Measurements from ENCODE around the gene UST. TPM values are rescaled to one million over a fixed set of nuclear protein-coding genes. Genes with fewer than 3 reads are reported as not detected.
"Not testable (repeated sequence)": the region's sequence is repeated elsewhere in the genome, so short reads cannot be mapped to it uniquely, and the experiment has no call there.

UST gene
- total RNA-seq, 1 experiment from 2014 or later: 32.1 TPM

DNA sequence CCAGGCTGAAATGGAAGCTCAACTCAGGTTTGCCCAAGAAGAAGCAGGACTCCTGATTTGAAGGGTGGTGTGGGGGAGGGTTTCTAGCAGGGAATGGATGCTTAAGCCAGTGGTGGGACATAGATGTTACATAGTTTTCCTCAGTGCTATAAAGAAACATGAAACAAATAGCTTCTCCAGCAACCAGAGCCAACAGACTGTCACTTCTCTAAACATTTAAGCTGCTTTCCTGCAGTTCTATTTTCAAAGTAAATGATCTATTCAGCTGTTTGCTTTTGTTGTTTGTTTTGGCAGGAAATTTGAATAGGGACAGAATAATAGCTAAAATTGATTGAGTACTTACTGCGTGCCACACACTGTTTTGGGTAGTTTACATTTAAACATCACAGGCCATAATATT is 169.0 kb downstream of the UST start:
- no peak for DNase-seq (ENCODE audit: low spot score)
- TF ChIP-seq ZNF121 (CRISPR knock-in tag; IDR thresholded peaks at IDR 0.05) (no peak), TCF7 (CRISPR knock-in tag; IDR thresholded peaks at IDR 0.05; ENCODE audit: low read depth) (no peak), EMX1 (CRISPR knock-in tag; IDR thresholded peaks at IDR 0.05) (no peak), PRDM15 (CRISPR knock-in tag; IDR thresholded peaks at IDR 0.05) (no peak), ERG (CRISPR knock-in tag; IDR thresholded peaks at IDR 0.05) (no peak), GTF2I (CRISPR knock-in tag; conservative IDR thresholded peaks at IDR 0.05) (no peak), TEAD1 (CRISPR knock-in tag; IDR thresholded peaks at IDR 0.05) (no peak), E2F4 (CRISPR knock-in tag; IDR thresholded peaks at IDR 0.05; ENCODE audit: borderline replicate concordance, low read depth) (no peak), FOXK1 (CRISPR knock-in tag; IDR thresholded peaks at IDR 0.05) (no peak), ZNF512 (CRISPR knock-in tag; IDR thresholded peaks at IDR 0.05; ENCODE audit: borderline replicate concordance) (no peak), ZNF416 (CRISPR knock-in tag; IDR thresholded peaks at IDR 0.05) (no peak), CREM (CRISPR knock-in tag; IDR thresholded peaks at IDR 0.05) (no peak), SMAD4 (CRISPR knock-in tag; IDR thresholded peaks at IDR 0.05) (no peak)
- TF ChIP-seq, protein P1, sequence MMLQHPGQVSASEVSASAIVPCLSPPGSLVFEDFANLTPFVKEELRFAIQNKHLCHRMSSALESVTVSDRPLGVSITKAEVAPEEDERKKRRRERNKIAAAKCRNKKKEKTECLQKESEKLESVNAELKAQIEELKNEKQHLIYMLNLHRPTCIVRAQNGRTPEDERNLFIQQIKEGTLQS (CRISPR knock-in tag; conservative IDR thresholded peaks at IDR 0.05): no peak
- TF ChIP-seq, protein P2, sequence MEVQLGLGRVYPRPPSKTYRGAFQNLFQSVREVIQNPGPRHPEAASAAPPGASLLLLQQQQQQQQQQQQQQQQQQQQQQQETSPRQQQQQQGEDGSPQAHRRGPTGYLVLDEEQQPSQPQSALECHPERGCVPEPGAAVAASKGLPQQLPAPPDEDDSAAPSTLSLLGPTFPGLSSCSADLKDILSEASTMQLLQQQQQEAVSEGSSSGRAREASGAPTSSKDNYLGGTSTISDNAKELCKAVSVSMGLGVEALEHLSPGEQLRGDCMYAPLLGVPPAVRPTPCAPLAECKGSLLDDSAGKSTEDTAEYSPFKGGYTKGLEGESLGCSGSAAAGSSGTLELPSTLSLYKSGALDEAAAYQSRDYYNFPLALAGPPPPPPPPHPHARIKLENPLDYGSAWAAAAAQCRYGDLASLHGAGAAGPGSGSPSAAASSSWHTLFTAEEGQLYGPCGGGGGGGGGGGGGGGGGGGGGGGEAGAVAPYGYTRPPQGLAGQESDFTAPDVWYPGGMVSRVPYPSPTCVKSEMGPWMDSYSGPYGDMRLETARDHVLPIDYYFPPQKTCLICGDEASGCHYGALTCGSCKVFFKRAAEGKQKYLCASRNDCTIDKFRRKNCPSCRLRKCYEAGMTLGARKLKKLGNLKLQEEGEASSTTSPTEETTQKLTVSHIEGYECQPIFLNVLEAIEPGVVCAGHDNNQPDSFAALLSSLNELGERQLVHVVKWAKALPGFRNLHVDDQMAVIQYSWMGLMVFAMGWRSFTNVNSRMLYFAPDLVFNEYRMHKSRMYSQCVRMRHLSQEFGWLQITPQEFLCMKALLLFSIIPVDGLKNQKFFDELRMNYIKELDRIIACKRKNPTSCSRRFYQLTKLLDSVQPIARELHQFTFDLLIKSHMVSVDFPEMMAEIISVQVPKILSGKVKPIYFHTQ (CRISPR knock-in tag; IDR thresholded peaks at IDR 0.05): no peak
- TF ChIP-seq, protein P3, sequence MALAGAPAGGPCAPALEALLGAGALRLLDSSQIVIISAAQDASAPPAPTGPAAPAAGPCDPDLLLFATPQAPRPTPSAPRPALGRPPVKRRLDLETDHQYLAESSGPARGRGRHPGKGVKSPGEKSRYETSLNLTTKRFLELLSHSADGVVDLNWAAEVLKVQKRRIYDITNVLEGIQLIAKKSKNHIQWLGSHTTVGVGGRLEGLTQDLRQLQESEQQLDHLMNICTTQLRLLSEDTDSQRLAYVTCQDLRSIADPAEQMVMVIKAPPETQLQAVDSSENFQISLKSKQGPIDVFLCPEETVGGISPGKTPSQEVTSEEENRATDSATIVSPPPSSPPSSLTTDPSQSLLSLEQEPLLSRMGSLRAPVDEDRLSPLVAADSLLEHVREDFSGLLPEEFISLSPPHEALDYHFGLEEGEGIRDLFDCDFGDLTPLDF (CRISPR knock-in tag; IDR thresholded peaks at IDR 0.05): no peak
- Mint-ChIP-seq H3K27ac (no peak overlapping the region), H3K27me3 (ENCODE audit: low read depth) (no peaks in the 10 kb centered on the region), H3K36me3 (peaks cover 36% of the 10 kb centered on the region), H3K4me1 (peaks cover 45% of the 10 kb centered on the region), H3K4me3 (no peak overlapping the region), H3K9me3 (peaks cover 15% of the 10 kb centered on the region)
- ATAC-seq: no peak
- ChIA-PET POLR2A (no interaction called here), CTCF (no interaction called here)

DNA sequence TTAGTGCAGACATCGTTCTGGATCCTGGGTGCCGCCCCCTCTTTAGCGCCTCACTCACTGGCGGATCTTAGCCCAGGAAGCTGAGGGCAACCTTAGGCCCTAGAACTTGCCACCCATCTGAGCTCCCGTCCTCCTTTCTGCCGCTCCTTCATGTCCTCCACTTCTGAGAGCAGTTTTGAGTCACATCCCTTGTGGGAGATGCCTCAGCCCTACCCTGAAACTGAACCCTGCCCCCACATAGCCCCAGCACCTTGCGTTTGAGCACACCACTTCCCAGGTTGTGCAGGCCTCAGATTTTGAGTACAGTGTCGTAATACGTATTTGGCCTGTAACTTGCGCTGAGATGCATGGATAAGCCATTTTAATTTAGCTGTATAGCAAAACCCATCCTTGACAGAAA is 169.7 kb downstream of the UST start:
- H3K27ac Mint-ChIP-seq; H3K4me3 Mint-ChIP-seq; POLR2A ChIA-PET; H3K27me3 Mint-ChIP-seq (ENCODE audit: low read depth); DNase-seq (ENCODE audit: low spot score): not testable (repeated sequence)
- Mint-ChIP-seq H3K4me1 (peaks cover 42% of the 10 kb centered on the region), H3K9me3 (peaks cover 15% of the 10 kb centered on the region), H3K36me3 (peaks cover 36% of the 10 kb centered on the region)
- peak; percentile 16; the same call in 1 of the 2 replicates for ATAC-seq
- CTCF ChIA-PET: interaction anchor here (1.7 kb wide), 1 partner anchor 357 kb away, joined by 5 read pairs; no protein-coding TSS in a partner anchor

Measured in WTC11 (cell line).